Lower leg skin (tissue), 3 donors: ENCODE data around the gene DGKD.

Experiments used
- POLR2A ChIP-seq, 2 donors: fragments of 450-650 bp; IDR thresholded peaks; one replicate each; pipeline ENCODE4 v1.6.1; 2016 to 2017; ENCODE audit warnings: antibody characterized with exemption in 2 of 2, mild to moderate bottlenecking in 1 of 2, moderate library complexity in 1 of 2
- TF ChIP-seq, protein P1 (sequence below), 3 donors: fragments of 450-650 bp; IDR thresholded peaks; one replicate each; pipeline ENCODE4 v1.5.1; 2016; ENCODE audit warnings: antibody characterized with exemption in 3 of 3, mild to moderate bottlenecking in 3 of 3, moderate library complexity in 2 of 3

DNA sequence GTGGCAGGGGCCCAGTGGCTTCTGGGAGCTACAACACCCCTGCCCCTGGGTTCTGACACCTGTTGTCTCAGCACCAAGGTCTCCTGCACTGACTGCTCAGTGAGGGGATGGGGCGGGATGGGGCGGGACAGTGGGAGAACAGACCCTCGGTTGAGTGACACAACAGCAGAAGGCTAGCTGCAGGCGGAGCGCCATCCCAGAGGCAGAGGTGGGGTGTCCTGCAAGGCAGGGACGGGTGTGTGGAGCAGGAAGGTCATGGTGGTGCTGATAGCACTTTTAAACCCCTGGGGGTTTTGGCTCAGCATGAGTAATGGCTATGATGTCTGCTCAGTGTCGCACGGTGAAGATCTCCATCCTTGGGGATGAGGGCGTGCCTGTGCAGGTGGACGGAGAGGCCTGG lies 105.1 kb downstream of the DGKD start:
- TF ChIP-seq, protein P1, sequence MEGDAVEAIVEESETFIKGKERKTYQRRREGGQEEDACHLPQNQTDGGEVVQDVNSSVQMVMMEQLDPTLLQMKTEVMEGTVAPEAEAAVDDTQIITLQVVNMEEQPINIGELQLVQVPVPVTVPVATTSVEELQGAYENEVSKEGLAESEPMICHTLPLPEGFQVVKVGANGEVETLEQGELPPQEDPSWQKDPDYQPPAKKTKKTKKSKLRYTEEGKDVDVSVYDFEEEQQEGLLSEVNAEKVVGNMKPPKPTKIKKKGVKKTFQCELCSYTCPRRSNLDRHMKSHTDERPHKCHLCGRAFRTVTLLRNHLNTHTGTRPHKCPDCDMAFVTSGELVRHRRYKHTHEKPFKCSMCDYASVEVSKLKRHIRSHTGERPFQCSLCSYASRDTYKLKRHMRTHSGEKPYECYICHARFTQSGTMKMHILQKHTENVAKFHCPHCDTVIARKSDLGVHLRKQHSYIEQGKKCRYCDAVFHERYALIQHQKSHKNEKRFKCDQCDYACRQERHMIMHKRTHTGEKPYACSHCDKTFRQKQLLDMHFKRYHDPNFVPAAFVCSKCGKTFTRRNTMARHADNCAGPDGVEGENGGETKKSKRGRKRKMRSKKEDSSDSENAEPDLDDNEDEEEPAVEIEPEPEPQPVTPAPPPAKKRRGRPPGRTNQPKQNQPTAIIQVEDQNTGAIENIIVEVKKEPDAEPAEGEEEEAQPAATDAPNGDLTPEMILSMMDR (IDR thresholded peaks at IDR 0.05) = no peak
- TF ChIP-seq POLR2A (IDR thresholded peaks at IDR 0.05) = no peak
